ENCODE data around the gene SSH3. TPM values are rescaled to one million over a fixed set of nuclear protein-coding genes. Genes with fewer than 3 reads are reported as not detected.

The SSH3 gene
- total RNA-seq, 1 experiment from 2014 or later = 73.0 TPM

DNA sequence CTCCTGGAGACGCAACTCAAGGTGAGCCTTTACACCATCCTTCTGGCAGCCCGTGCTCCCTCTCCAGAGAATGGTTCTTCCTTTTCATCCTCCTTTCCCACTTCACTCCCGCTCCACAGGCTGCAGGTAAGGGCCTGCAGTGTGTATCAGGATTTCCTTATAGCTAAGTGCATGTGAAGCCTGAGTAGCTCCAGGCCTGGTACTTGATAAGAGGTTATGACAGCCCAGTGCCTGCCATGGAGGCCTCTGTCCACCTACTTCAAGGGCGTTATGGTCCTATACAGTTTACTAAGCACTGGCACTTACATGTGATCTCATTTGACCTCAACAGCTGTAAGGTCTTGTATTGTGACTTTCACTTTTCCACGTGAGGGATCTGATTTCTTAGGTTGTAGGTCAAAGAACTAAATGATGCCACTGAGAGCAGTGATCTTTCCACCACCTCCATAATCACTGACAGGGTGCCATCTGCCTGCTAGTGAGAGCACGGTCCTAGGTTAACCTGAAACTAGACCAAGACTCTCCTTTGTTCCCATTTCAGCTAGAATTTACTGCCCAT lies 18.1 kb downstream of the SSH3 start:
- TF ChIP-seq, protein P1, sequence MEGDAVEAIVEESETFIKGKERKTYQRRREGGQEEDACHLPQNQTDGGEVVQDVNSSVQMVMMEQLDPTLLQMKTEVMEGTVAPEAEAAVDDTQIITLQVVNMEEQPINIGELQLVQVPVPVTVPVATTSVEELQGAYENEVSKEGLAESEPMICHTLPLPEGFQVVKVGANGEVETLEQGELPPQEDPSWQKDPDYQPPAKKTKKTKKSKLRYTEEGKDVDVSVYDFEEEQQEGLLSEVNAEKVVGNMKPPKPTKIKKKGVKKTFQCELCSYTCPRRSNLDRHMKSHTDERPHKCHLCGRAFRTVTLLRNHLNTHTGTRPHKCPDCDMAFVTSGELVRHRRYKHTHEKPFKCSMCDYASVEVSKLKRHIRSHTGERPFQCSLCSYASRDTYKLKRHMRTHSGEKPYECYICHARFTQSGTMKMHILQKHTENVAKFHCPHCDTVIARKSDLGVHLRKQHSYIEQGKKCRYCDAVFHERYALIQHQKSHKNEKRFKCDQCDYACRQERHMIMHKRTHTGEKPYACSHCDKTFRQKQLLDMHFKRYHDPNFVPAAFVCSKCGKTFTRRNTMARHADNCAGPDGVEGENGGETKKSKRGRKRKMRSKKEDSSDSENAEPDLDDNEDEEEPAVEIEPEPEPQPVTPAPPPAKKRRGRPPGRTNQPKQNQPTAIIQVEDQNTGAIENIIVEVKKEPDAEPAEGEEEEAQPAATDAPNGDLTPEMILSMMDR (IDR thresholded peaks at IDR 0.05; ENCODE audit: unreplicated experiment) = no peak
- Mint-ChIP-seq H3K36me3 (ENCODE audit: insufficient read depth, unreplicated experiment) (peaks cover 29% of the 10 kb centered on the region), H3K4me3 (ENCODE audit: low read depth, unreplicated experiment) (no peak overlapping the region), H3K27ac (ENCODE audit: unreplicated experiment) (no peak overlapping the region), H3K4me1 (ENCODE audit: low read depth, unreplicated experiment) (peaks cover 10% of the 10 kb centered on the region), H3K9me3 (ENCODE audit: low read depth, unreplicated experiment) (no peaks in the 10 kb centered on the region), H3K27me3 (ENCODE audit: unreplicated experiment) (no peaks in the 10 kb centered on the region)
- intact Hi-C loops (cut with micrococcal nuclease; ENCODE audit: unreplicated experiment) = no loop called here
- DNase-seq = no peak
- CTCF ChIA-PET = interaction anchor here (0.7 to 1.0 kb wide), 2 partner anchors 58 to 60 kb away, joined by 3 to 4 read pairs; no protein-coding TSS in a partner anchor
- no TSS peak for BruUV-seq (replicated peaks)

DNA sequence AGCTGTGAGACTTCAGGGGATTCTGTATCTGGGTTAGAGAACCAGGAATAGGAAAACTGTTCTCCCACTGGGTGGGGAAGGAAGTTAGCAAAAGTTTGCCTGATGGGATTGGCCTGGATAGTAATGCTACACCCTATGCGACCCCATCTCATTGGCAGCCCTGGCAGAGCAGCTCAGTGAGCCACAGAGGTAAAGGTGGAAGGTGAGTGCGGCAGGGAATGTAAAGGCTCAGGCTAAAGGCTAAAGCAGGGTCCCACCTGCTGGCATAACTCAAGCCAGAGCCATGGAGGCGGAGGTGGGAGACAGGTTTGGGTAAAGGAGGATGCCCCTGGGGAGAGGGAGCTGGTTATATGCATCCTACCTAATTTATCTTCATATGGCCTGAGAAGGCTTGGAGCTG lies 18.7 kb downstream of the SSH3 start:
- H3K9me3 Mint-ChIP-seq (ENCODE audit: low read depth, unreplicated experiment) = no peaks in the 10 kb centered on the region
- BruUV-seq (replicated peaks) = no TSS peak
- TF ChIP-seq, protein P1 (IDR thresholded peaks at IDR 0.05; ENCODE audit: unreplicated experiment) = no peak
- H3K27me3 Mint-ChIP-seq (ENCODE audit: unreplicated experiment) = no peaks in the 10 kb centered on the region
- H3K36me3 Mint-ChIP-seq (ENCODE audit: insufficient read depth, unreplicated experiment) = peaks cover 23% of the 10 kb centered on the region
- no peak for DNase-seq
- H3K4me3 Mint-ChIP-seq (ENCODE audit: low read depth, unreplicated experiment) = no peak overlapping the region
- peaks cover 10% of the 10 kb centered on the region for H3K4me1 Mint-ChIP-seq (ENCODE audit: low read depth, unreplicated experiment)
- CTCF ChIA-PET = interaction anchor here (1.0 kb wide), 1 partner anchor 57 kb away, joined by 3 read pairs; no protein-coding TSS in a partner anchor
- H3K27ac Mint-ChIP-seq (ENCODE audit: unreplicated experiment) = no peak overlapping the region
- intact Hi-C loops (cut with micrococcal nuclease; ENCODE audit: unreplicated experiment) = no loop called here

DNA sequence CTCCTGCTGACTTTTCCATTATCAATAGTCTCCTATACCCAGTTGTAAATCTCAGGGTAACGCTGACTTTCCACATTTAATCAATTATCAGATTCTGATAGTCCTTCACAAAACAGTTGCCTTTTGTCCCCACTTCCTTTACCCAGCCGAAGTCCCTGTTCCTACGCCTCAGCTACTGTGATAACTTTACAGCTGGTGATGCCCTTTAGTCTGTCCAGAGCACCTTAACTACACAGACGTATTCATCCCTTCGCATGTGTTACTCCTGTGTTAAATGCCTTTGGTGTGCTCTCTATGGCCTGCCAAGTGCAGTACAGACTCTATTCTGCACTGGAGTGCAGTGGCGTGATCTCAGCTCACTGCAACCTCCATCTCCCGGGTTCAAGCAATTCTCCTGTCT lies 20.2 kb downstream of the SSH3 start:
- no TSS peak for BruUV-seq (replicated peaks)
- TF ChIP-seq, protein P1 (IDR thresholded peaks at IDR 0.05; ENCODE audit: unreplicated experiment) = no peak
- intact Hi-C loops (cut with micrococcal nuclease; ENCODE audit: unreplicated experiment) = no loop called here
- Mint-ChIP-seq H3K27me3 (ENCODE audit: unreplicated experiment) (no peaks in the 10 kb centered on the region), H3K27ac (ENCODE audit: unreplicated experiment) (no peak overlapping the region), H3K4me3 (ENCODE audit: low read depth, unreplicated experiment) (no peak overlapping the region), H3K4me1 (ENCODE audit: low read depth, unreplicated experiment) (peaks cover 10% of the 10 kb centered on the region), H3K9me3 (ENCODE audit: low read depth, unreplicated experiment) (no peaks in the 10 kb centered on the region), H3K36me3 (ENCODE audit: insufficient read depth, unreplicated experiment) (peaks cover 8% of the 10 kb centered on the region)
- CTCF ChIA-PET = no interaction called here
- no peak for DNase-seq

DNA sequence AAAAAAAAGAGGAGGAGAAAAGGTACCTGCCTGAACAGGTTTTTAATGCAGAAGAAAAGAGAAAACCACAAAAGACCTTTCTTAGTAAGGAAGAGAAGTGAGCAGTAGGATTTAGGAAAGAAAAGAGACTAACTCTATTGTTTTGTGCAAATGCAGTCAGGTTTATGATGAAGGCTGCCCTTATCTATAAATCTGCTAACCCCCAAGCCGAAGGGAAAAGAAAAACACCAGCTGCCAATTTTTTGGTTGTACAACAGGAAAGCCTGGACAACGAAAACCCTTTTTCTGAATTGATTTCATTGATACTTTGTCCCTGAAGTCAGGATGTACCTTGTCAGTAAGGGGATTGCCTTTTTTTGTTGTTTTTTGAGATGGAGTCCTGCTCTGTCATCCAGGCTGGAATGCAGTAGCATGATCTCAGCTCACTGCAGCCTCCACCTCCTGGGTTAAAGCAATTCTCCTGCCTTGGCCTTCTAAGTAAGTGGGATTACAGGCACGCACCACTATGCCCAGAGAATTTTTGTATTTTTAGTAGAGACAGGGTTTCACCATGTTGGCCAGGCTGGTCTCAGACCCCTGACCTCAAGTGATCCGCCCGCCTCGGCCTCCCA lies 28.9 kb downstream of the SSH3 start:
- no peaks in the 10 kb centered on the region for H3K4me1 Mint-ChIP-seq (ENCODE audit: low read depth, unreplicated experiment)
- no peaks in the 10 kb centered on the region for H3K36me3 Mint-ChIP-seq (ENCODE audit: insufficient read depth, unreplicated experiment)
- no TSS peak for BruUV-seq (replicated peaks)
- CTCF ChIA-PET = interaction anchor here (0.7 kb wide), 2 partner anchors 41 to 79 kb away, joined by 4 read pairs; no protein-coding TSS in a partner anchor
- TF ChIP-seq, protein P1 (IDR thresholded peaks at IDR 0.05; ENCODE audit: unreplicated experiment) = no peak
- no peaks in the 10 kb centered on the region for H3K9me3 Mint-ChIP-seq (ENCODE audit: low read depth, unreplicated experiment)
- H3K4me3 Mint-ChIP-seq (ENCODE audit: low read depth, unreplicated experiment) = no peak overlapping the region
- no peak for DNase-seq
- no peaks in the 10 kb centered on the region for H3K27me3 Mint-ChIP-seq (ENCODE audit: unreplicated experiment)
- H3K27ac Mint-ChIP-seq (ENCODE audit: unreplicated experiment) = no peak overlapping the region
- intact Hi-C loops (cut with micrococcal nuclease; ENCODE audit: unreplicated experiment) = no loop called here
